GM12878 (cell line): ENCODE measurements around the gene ANKRD34A. TPM values are rescaled to one million over a fixed set of nuclear protein-coding genes. Genes with fewer than 3 reads are reported as not detected.

Source experiments
- BHLHE40 ChIP-seq, 2 experiments: fragments of 450-650 bp in 1 of 2; IDR thresholded peaks; 2 replicates each; pipeline ENCODE4 v1.6.1; 2011 to 2017; ENCODE audit warnings: low read depth in 2 of 2, borderline replicate concordance in 1 of 2, improper control_type of control experiment in 1 of 2, low read length in 1 of 2, mild to moderate bottlenecking in 1 of 2
- CEBPZ ChIP-seq: fragments of 150-350 bp; IDR thresholded peaks from 2 replicates; pipeline ENCODE4 v1.6.1; 2016; ENCODE audit warnings: low read depth, low read length
- CHD2 ChIP-seq: IDR thresholded peaks from 2 replicates; pipeline ENCODE4 v1.6.1; 2011; ENCODE audit warnings: low read depth, low read length, improper control_type of control experiment, borderline replicate concordance
- CREB1 ChIP-seq: IDR thresholded peaks from 2 replicates; pipeline ENCODE4 v1.6.1; 2012; ENCODE audit warnings: low read depth, mild to moderate bottlenecking, inconsistent platforms
- CUX1 ChIP-seq: IDR thresholded peaks from 2 replicates; pipeline ENCODE4 v1.6.1; 2012; ENCODE audit warnings: improper control_type of control experiment, low read depth, low read length; ENCODE audit not compliant: insufficient replicate concordance
- DPF2 ChIP-seq: fragments of 450-650 bp; IDR thresholded peaks from 2 replicates; pipeline ENCODE4 v1.6.1; 2017; ENCODE audit warnings: mild to moderate bottlenecking
- ESRRA ChIP-seq: IDR thresholded peaks from 2 replicates; pipeline ENCODE4 v1.6.1; 2012; ENCODE audit warnings: mild to moderate bottlenecking, low read length, improper control_type of control experiment
- JUND ChIP-seq: IDR thresholded peaks from 2 replicates; pipeline ENCODE4 v1.6.1; 2012; ENCODE audit warnings: low read depth, mild to moderate bottlenecking, low read length, improper control_type of control experiment, moderate library complexity
- KAT2A ChIP-seq: conservative IDR thresholded peaks from 2 replicates; pipeline ENCODE4 v1.6.1; 2011; ENCODE audit warnings: low read depth, low read length; ENCODE audit not compliant: control insufficient read depth
- LARP7 ChIP-seq: fragments of 450-650 bp; IDR thresholded peaks from 2 replicates; pipeline ENCODE4 v1.6.1; 2017; ENCODE audit warnings: mild to moderate bottlenecking
- MEF2A ChIP-seq: IDR thresholded peaks from 2 replicates; pipeline ENCODE4 v1.6.1; 2011; ENCODE audit warnings: low read depth, mild to moderate bottlenecking, low read length, moderate library complexity; ENCODE audit not compliant: insufficient read depth
- MEF2B ChIP-seq: fragments of 450-650 bp; IDR thresholded peaks from 2 replicates; pipeline ENCODE4 v1.6.1; 2018; ENCODE audit warnings: mild to moderate bottlenecking, moderate library complexity; ENCODE audit not compliant: partially characterized antibody, poor library complexity, severe bottlenecking
- MTA2 ChIP-seq: fragments of 450-650 bp; IDR thresholded peaks from 2 replicates; pipeline ENCODE4 v1.6.1; 2016; ENCODE audit warnings: low read depth, mild to moderate bottlenecking, moderate library complexity
- MYC ChIP-seq: IDR thresholded peaks from 2 replicates; pipeline ENCODE4 v1.6.1; 2011; ENCODE audit warnings: mild to moderate bottlenecking, low read length, moderate library complexity, inconsistent platforms; ENCODE audit not compliant: insufficient read depth, insufficient replicate concordance, insufficient read length, severe bottlenecking
- NFYA ChIP-seq: IDR thresholded peaks from 2 replicates; pipeline ENCODE4 v1.6.1; 2011; ENCODE audit warnings: low read depth, mild to moderate bottlenecking, low read length, improper control_type of control experiment, borderline replicate concordance
- NFYB ChIP-seq: IDR thresholded peaks from 2 replicates; pipeline ENCODE4 v1.6.1; 2011; ENCODE audit warnings: low read depth, mild to moderate bottlenecking, low read length, improper control_type of control experiment, moderate library complexity; ENCODE audit not compliant: insufficient read depth
- POLR2A ChIP-seq: IDR thresholded peaks from 2 replicates; pipeline ENCODE4 v1.6.1; 2011; ENCODE audit warnings: low read depth, mild to moderate bottlenecking, low read length
- POU2F2 ChIP-seq: IDR thresholded peaks from 3 replicates; pipeline ENCODE4 v1.6.1; 2011; ENCODE audit warnings: low read depth, mild to moderate bottlenecking, low read length, borderline replicate concordance
- SMAD1 ChIP-seq: fragments of 450-650 bp; IDR thresholded peaks from 2 replicates; pipeline ENCODE4 v1.6.1; 2018; ENCODE audit warnings: mild to moderate bottlenecking, low read depth; ENCODE audit not compliant: partially characterized antibody
- WRNIP1 ChIP-seq: IDR thresholded peaks from 2 replicates; pipeline ENCODE4 v1.6.1; 2011; ENCODE audit warnings: low read depth, low read length, improper control_type of control experiment, borderline replicate concordance
- ZSCAN29 ChIP-seq: fragments of 450-650 bp; IDR thresholded peaks from 2 replicates; pipeline ENCODE4 v1.6.1; 2017; ENCODE audit warnings: mild to moderate bottlenecking, moderate library complexity
- ZZZ3 ChIP-seq: IDR thresholded peaks from 2 replicates; pipeline ENCODE4 v1.6.1; 2011; ENCODE audit warnings: low read depth; ENCODE audit not compliant: control insufficient read depth, insufficient read length
- polyA plus RNA-seq, 11 experiments: library from polyadenylated mRNA; depleted of rRNA in 4 of 11; unstranded in 6 of 11; stranded (reverse) in 5 of 11; fragments of >200 nt; fragmentation: Nextera tagmentation in 4 of 11; fragmentation: Illumina TruSeq in 1 of 11; extraction: Ambion mirVana in 4 of 11; extraction: Trizol in 1 of 11; gene quantifications; 1 replicate in 1 of 11; 2 replicates in 10 of 11; pipeline versions ENCODE4 v1.2.1 to v1.2.3, GENCODE V29; 2011 to 2016; ENCODE audit warnings: inconsistent platforms in 2 of 11, missing spikeins in 2 of 11, low read depth in 1 of 11
- total RNA-seq, 4 experiments: library from RNA; depleted of rRNA in 3 of 4; stranded (reverse); fragments of >200 nt in 3 of 4; fragmentation: Illumina TruSeq in 1 of 4; extraction: Trizol in 1 of 4; gene quantifications; 2 replicates each; pipeline versions ENCODE4 v1.2.1 to v1.2.3, GENCODE V29; 2013 to 2021

ANKRD34A gene
- total and polyA plus RNA-seq, 10 of the 15 experiments (the other 5 are each of a cell fraction or from before 2014, with no cell fraction given), result 0.40 to 3.5 (median 1.6) TPM

GRCh38 chr1:145918144-145918991 lies 46.0 kb downstream of the ANKRD34A start, which contains the start of gene PEX11B (continued):
- TF ChIP-seq CUX1, result no peak
- TF ChIP-seq MYC, result no peak
- TF ChIP-seq POLR2A, result peak; percentile 93
- peak; percentile 95 for TF ChIP-seq POU2F2
- no peak for TF ChIP-seq ZSCAN29
- peak; percentile 33; the same call in 1 of the 2 replicates for TF ChIP-seq LARP7
- no peak for TF ChIP-seq ZZZ3
- peak; percentile 85 for TF ChIP-seq CREB1
- no peak for TF ChIP-seq MEF2B
- no peak for TF ChIP-seq MEF2A
- no peak for TF ChIP-seq KAT2A
- no peak for TF ChIP-seq NFYB
- no peak for TF ChIP-seq NFYA
- TF ChIP-seq JUND, result no peak
- TF ChIP-seq WRNIP1, result no peak
- peak; percentile 90 for TF ChIP-seq CHD2
- peak; percentile 22 for TF ChIP-seq SMAD1
- peak; percentile 38 to 57; a peak in 3 of 4 replicates for TF ChIP-seq BHLHE40 (IDR thresholded peaks at IDR 0.05; ENCODE audit: borderline replicate concordance in 1 of 2, low read depth in 2 of 2, low read length in 1 of 2)
- no peak for TF ChIP-seq ESRRA
- 0 out of 2 replicates have a peak, but pooled peaks have one; percentile 27 for TF ChIP-seq MTA2
- TF ChIP-seq DPF2, result peak; percentile 33; the same call in 1 of the 2 replicates
- TF ChIP-seq CEBPZ, result no peak
